BLaER1 (cell line): ENCODE data around the gene AMBP.

Source experiments
- H3K27ac ChIP-seq: shearing (Covaris generic); formaldehyde crosslinking; 2 replicates; pipeline ENCODE4 v1.8.1; 2022
- H3K27me3 ChIP-seq: shearing (Covaris generic); formaldehyde crosslinking; 2 replicates; pipeline ENCODE4 v1.8.1; 2022
- H3K36me3 ChIP-seq: shearing (Covaris generic); formaldehyde crosslinking; 2 replicates; pipeline ENCODE4 v1.8.1; 2022
- H3K4me1 ChIP-seq: shearing (Covaris generic); formaldehyde crosslinking; 2 replicates; pipeline ENCODE4 v1.8.1; 2022
- H3K4me2 ChIP-seq: shearing (Covaris generic); formaldehyde crosslinking; 2 replicates; pipeline ENCODE4 v1.8.1; 2022
- H3K4me3 ChIP-seq: shearing (Covaris generic); formaldehyde crosslinking; 2 replicates; pipeline ENCODE4 v1.8.1; 2022
- H3K9ac ChIP-seq: shearing (Covaris generic); formaldehyde crosslinking; 2 replicates; pipeline ENCODE4 v1.8.1; 2022
- H3K9me3 ChIP-seq: shearing (Covaris generic); formaldehyde crosslinking; 2 replicates; pipeline ENCODE4 v1.8.1; 2022
- H4K20me1 ChIP-seq: shearing (Covaris generic); formaldehyde crosslinking; 2 replicates; pipeline ENCODE4 v1.8.1; 2022
- Cebpa-rat ChIP-seq: shearing (Covaris generic); IDR thresholded peaks from 2 replicates; pipeline ENCODE4 v1.8.1; 2022

AMBP gene

DNA sequence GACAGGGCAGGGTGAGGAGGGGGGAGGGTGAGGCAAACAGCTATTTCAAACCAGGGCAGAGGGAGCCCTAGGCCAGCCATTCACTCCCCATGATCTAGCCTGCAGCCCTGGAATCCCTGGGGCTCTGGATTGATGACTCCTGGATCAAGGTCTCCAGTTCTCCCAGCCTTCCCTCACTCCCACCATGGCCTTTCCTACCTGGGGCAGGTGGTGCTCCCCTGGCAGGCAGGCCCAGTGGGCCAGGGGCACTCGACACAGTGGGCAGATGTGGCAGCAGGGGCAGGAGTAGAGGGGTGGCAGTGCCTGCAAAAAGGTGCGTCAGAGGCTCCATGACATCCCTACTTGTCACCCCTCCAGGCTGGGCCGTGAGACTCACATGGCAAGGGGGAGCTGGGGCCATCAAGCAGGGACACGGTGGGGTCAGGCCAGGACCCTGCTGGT, 15.0 kb upstream of the AMBP start:
- H3K36me3 ChIP-seq = peaks cover 62% of the 10 kb centered on the region
- no peak overlapping the region for H3K9ac ChIP-seq
- TF ChIP-seq Cebpa-rat = no peak
- H4K20me1 ChIP-seq = no peaks in the 10 kb centered on the region
- peak overlapping the region; percentile 98 for H3K4me2 ChIP-seq
- H3K27ac ChIP-seq = peak overlapping the region; percentile 79
- no peaks in the 10 kb centered on the region for H3K27me3 ChIP-seq
- no peaks in the 10 kb centered on the region for H3K9me3 ChIP-seq
- no peak overlapping the region for H3K4me3 ChIP-seq
- H3K4me1 ChIP-seq = peaks cover 67% of the 10 kb centered on the region

DNA sequence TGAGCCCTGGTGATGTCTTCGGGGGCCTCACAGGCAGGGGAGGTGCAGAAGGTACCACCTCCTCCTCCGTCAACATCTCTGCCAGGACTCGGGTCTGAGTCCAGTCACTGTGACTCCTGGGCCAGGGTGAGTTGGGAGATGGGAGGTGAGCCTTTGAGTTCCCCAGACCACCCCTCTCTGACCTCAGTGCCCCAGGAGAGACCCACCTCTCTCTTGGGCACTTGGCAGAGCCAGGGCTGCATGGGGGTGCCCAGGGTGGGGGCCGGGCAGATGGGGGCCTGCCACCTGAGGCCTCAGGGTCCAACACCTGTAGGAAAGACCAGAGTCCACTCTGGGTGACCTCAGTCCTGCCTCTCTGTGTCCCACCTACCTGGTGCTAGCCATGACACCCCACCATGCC, 14.2 kb upstream of the AMBP start:
- Histone ChIP-seq H4K20me1 (no peaks in the 10 kb centered on the region), H3K4me1 (peaks cover 61% of the 10 kb centered on the region), H3K27ac (peak overlapping the region; percentile 79), H3K36me3 (peaks cover 62% of the 10 kb centered on the region), H3K4me2 (peak overlapping the region; percentile 98), H3K4me3 (no peak overlapping the region), H3K9ac (no peak overlapping the region), H3K9me3 (no peaks in the 10 kb centered on the region), H3K27me3 (no peaks in the 10 kb centered on the region)
- no peak for TF ChIP-seq Cebpa-rat

DNA sequence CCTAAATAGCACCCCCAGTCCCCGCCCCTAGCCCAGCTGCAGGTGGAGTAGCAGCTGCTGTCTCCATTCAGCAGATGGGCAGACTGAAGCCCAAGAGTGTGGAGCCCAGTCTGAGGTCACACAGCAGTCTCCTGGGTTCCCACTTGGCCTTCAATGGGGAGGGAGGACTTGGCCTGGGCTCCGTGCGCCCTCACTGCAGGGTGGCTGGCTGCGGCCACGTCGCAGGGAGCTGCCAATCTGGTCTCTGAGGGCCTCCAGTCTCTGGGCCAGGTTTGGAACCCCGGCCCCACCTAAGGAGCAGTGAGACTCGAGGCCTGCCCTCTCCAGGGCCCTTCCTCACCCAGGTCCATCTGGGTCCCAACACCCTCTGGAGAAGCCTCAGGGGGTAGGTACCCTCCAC, 13.6 kb upstream of the AMBP start:
- TF ChIP-seq Cebpa-rat = no peak
- peaks cover 55% of the 10 kb centered on the region for H3K4me1 ChIP-seq
- no peaks in the 10 kb centered on the region for H4K20me1 ChIP-seq
- peak overlapping the region; percentile 79 for H3K27ac ChIP-seq
- H3K9me3 ChIP-seq = no peaks in the 10 kb centered on the region
- H3K4me3 ChIP-seq = no peak overlapping the region
- no peak overlapping the region for H3K9ac ChIP-seq
- peaks cover 62% of the 10 kb centered on the region for H3K36me3 ChIP-seq
- H3K27me3 ChIP-seq = no peaks in the 10 kb centered on the region
- H3K4me2 ChIP-seq = peak overlapping the region; percentile 98

DNA sequence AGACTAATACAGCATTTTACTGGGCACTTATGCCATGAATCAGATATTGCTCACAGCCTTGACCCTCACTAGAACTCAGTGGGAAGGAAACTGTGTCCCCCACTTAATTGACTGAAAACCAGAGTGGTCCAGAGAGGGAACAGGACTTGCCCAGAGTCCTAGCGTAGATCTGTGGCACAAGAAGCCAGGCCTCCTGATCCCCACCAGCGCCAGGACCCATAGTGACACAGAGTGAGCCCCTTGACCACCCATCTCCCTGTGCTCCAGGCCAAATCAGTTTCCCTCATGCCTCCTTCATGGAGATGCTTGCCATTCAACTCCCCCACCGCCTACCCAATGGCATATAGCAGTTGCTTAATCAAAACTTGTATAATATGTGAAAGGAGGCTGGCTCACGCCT, 12.7 kb upstream of the AMBP start:
- no peaks in the 10 kb centered on the region for H3K9me3 ChIP-seq
- H3K4me1 ChIP-seq = peaks cover 46% of the 10 kb centered on the region
- no peaks in the 10 kb centered on the region for H3K27me3 ChIP-seq
- TF ChIP-seq Cebpa-rat = no peak
- no peaks in the 10 kb centered on the region for H4K20me1 ChIP-seq
- H3K36me3 ChIP-seq = peaks cover 60% of the 10 kb centered on the region
- no peak overlapping the region for H3K9ac ChIP-seq
- no peak overlapping the region for H3K4me3 ChIP-seq
- H3K27ac ChIP-seq = no peak overlapping the region
- no peak overlapping the region for H3K4me2 ChIP-seq

DNA sequence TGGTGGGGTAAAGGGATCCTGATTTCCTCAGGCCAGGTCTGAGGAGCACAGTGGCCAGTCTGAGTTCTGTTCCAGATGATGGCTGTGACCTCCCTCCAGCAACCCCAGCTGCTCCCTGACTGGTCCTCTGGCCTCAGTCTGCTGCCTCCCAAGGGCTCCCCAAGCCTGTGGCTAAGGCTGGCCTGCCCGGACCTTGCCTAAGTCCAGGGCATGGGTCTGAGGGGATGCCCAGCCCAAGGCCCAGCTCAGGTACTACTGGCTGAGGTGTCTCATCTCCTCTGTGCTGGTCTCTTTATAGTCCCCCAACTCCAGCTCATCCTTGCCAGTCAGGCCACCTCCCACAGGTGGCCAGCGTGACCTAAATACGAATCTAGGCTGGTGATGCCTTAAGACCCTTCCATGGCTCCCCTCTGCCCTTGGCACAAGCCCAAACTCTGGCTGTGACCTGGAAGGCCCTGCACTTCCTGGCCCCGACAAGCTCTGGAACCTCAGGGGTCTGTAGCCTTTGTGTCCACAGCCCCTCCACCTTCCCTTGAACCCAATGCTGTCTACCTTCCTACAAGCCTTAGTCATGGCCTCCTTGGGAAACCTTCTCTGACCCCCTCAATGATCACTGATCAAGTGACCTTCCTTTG, 11.2 kb upstream of the AMBP start:
- no peak overlapping the region for H3K4me3 ChIP-seq
- H3K36me3 ChIP-seq = peaks cover 45% of the 10 kb centered on the region
- H3K27me3 ChIP-seq = no peaks in the 10 kb centered on the region
- no peaks in the 10 kb centered on the region for H4K20me1 ChIP-seq
- no peak for TF ChIP-seq Cebpa-rat
- no peak overlapping the region for H3K4me2 ChIP-seq
- no peaks in the 10 kb centered on the region for H3K9me3 ChIP-seq
- H3K27ac ChIP-seq = no peak overlapping the region
- H3K4me1 ChIP-seq = peaks cover 31% of the 10 kb centered on the region
- no peak overlapping the region for H3K9ac ChIP-seq

DNA sequence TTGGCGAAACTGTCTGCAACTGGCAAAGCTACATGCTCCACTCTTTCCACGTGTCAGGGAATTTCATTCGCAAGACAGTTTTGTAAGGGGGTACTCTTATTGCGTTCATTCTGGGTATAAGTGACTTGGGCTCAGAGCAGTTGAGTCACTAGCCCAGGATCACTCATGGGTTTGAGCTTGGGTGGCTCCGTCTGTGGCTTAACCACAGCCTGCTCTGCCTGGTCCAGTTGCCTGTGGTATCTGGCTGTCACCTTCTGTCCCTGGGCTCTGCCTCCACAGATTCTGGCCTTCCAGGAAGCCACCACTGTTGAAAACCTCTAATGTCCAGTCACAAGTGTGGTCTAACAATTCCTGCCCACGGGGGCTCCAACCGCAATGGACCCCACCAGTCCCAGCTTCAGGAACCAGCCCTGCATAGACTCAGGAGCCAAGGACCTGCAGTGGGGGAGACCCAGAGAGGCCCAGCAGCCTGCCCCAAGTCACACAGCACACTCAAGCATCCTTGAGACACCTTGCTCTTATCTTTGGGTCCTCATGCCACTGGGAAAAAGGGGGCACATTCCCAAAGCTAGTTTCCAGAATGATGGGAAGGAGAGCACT, 10.6 kb upstream of the AMBP start:
- Histone ChIP-seq H4K20me1 (no peaks in the 10 kb centered on the region), H3K27me3 (no peaks in the 10 kb centered on the region), H3K27ac (no peak overlapping the region), H3K4me1 (peaks cover 25% of the 10 kb centered on the region), H3K4me3 (no peak overlapping the region), H3K36me3 (peaks cover 38% of the 10 kb centered on the region), H3K9me3 (no peaks in the 10 kb centered on the region), H3K9ac (no peak overlapping the region), H3K4me2 (no peak overlapping the region)
- no peak for TF ChIP-seq Cebpa-rat

DNA sequence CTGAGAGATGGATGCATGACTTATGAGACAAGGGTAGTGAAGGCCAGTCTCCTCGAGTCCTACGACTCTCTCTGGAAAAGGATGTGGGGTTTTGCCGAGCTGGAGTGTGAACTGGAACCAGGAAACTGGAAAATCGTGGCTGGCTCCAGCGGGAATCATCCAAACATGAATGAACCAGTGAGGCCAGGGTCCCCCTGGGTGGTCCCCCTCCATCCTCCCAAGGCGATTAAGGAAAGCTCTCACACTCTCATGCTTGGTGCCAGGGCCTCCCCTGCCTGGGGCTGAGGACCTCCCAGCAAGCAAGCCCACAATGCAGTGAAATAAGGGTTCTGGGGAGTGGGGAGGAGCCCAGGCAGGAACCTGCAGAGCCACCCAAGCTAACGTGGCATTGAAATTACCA, 9.6 kb upstream of the AMBP start:
- Histone ChIP-seq H3K27ac (no peak overlapping the region), H3K4me1 (peaks cover 21% of the 10 kb centered on the region), H3K4me3 (no peak overlapping the region), H3K27me3 (no peaks in the 10 kb centered on the region), H3K4me2 (no peak overlapping the region), H3K36me3 (peaks cover 29% of the 10 kb centered on the region), H3K9ac (no peak overlapping the region), H4K20me1 (no peaks in the 10 kb centered on the region), H3K9me3 (no peaks in the 10 kb centered on the region)
- TF ChIP-seq Cebpa-rat = no peak

DNA sequence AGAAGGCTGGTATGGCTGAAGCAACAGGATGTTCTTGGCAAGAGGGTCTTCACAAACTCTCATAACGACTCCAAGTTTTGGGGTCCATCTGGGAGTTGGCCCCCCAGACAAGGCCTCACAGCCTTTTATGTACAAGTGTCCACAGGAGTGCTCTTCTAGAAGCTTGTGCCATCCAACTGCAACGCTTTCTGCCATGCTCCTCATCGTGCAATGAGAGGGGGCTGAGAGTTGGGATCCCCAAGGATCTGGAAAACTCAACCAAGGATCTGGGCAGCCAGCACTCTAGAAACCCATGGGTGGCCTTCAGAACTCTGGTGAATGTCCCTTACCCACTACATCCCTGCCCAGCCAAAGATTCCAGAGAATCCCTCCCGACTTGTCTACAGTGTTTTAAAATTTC, 8.5 kb upstream of the AMBP start:
- no peak overlapping the region for H3K4me2 ChIP-seq
- H4K20me1 ChIP-seq = no peaks in the 10 kb centered on the region
- H3K9ac ChIP-seq = no peak overlapping the region
- H3K27me3 ChIP-seq = no peaks in the 10 kb centered on the region
- H3K4me1 ChIP-seq = peaks cover 21% of the 10 kb centered on the region
- no peak for TF ChIP-seq Cebpa-rat
- peaks cover 18% of the 10 kb centered on the region for H3K36me3 ChIP-seq
- H3K9me3 ChIP-seq = no peaks in the 10 kb centered on the region
- no peak overlapping the region for H3K4me3 ChIP-seq
- H3K27ac ChIP-seq = no peak overlapping the region

DNA sequence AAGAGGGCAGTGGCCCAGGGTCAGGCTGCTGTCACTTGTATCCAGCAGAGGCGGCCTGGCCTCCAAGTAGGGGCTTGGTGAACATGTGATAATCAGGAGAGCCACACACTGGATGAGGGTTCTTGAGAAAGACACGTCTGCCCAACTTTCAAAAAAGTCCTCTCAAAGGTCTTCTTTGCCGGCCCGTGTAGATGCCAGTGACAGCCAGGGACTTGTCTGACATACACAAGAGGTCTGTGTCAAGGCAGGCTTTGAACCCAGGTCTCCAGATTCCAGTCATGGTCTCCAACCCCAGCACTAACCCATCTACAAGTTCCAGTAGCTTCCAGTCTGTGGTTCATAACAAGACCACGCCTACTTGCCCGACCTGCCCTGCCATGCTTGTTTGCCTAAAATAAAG, 7.9 kb upstream of the AMBP start:
- peaks cover 22% of the 10 kb centered on the region for H3K4me1 ChIP-seq
- H3K27me3 ChIP-seq = no peaks in the 10 kb centered on the region
- peaks cover 16% of the 10 kb centered on the region for H3K36me3 ChIP-seq
- TF ChIP-seq Cebpa-rat = no peak
- H3K4me3 ChIP-seq = no peak overlapping the region
- H3K4me2 ChIP-seq = no peak overlapping the region
- H4K20me1 ChIP-seq = no peaks in the 10 kb centered on the region
- H3K27ac ChIP-seq = no peak overlapping the region
- H3K9me3 ChIP-seq = no peaks in the 10 kb centered on the region
- H3K9ac ChIP-seq = no peak overlapping the region

DNA sequence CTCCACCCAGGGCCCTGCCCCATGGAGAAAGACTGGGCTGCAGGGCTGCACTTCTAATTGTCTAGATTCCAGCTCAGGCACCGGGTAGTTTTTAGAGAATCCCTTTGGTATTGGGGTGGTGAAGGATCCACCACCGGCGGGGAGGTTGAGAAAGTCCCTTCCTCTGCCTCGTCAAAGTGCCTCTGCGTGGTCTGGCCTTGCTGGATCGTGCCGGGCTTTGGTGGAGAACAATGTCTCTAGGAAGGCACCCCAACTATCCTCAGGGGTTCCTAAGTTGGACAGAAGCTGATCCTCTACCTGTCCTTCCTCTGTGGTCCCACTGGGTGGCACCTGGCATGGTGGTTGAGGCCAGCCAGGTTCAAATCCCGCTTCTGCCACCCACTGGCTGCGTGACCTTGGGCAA, 7.3 kb upstream of the AMBP start:
- no peak overlapping the region for H3K4me2 ChIP-seq
- no peaks in the 10 kb centered on the region for H3K9me3 ChIP-seq
- H3K27me3 ChIP-seq = no peaks in the 10 kb centered on the region
- peaks cover 24% of the 10 kb centered on the region for H3K4me1 ChIP-seq
- H4K20me1 ChIP-seq = no peaks in the 10 kb centered on the region
- no peak overlapping the region for H3K4me3 ChIP-seq
- H3K27ac ChIP-seq = no peak overlapping the region
- H3K36me3 ChIP-seq = peaks cover 10% of the 10 kb centered on the region; the same call in 1 of the 2 replicates
- TF ChIP-seq Cebpa-rat = no peak
- H3K9ac ChIP-seq = no peak overlapping the region
